ENCODE data around the gene DPY19L3.
A peak's percentile ranks its signal among the peaks of the same experiment; 100 is the strongest.
"Not testable (repeated sequence)": the region's sequence is repeated elsewhere in the genome, so short reads cannot be mapped to it uniquely, and the experiment has no call there.

The DPY19L3 gene

DNA sequence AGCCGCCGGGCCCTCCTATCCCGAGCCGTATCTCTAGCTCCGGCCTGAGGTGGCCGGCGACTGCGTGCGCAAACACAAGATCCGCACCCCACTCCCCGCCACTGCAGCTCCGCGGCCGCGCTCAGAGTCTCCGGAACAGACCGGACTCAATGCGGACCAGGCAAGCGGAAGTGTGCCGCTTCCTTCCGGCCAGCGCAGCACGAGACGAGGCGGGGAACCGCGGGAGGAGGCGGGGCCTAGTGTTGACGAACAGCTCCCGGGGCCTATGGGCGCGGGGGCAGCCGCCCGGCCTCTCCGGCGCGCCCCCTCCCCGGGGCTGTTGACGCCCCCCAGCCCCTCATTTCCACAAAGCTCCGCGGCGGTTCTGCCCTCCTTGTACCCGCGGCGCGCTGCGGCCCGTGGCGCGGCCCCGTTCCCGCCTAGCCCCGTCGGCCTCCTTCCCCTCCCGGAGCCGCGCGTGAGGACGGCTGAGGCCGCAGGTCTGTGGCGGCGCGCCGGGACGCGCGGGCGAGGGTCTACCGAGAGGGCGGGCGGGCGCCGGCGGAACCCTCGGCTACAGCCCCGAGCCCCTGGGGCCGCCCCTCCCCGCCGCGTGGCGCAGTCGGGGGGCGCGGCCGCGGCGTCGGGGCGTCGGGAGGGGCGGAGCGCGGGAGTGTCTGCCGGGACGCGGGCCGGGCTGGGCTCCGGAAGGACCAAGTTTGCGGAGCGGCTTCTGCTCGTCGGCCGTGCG is at the start of gene DPY19L3:
DPY19L3 (plus strand) TSS at position 340 of the 730 bp plus-strand sequence. CDS start 2,484 bp downstream, outside the sequence.
- DNase-seq (ENCODE audit: low spot score), result peak; percentile 91

DNA sequence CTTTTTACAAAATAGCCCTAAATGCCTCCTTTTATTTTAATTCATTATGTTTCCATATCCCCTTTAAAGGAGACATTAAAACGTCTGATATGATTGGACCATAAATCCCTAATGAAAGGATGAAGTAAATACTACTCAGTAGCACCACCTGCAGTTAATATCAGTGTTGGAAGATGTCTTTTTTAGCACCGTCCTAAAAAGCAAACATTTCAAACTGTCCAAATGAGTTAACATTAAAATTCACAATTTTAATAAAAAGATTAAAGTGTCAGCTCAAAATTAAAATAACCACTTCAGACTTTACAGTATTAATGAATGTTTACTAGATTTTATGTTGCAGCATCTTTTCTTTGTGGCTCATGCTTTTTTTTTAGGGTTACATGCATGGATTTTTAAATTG is 47.9 kb upstream of the DPY19L3 start:
- DNase-seq (ENCODE audit: low spot score), result peak; percentile 17

DNA sequence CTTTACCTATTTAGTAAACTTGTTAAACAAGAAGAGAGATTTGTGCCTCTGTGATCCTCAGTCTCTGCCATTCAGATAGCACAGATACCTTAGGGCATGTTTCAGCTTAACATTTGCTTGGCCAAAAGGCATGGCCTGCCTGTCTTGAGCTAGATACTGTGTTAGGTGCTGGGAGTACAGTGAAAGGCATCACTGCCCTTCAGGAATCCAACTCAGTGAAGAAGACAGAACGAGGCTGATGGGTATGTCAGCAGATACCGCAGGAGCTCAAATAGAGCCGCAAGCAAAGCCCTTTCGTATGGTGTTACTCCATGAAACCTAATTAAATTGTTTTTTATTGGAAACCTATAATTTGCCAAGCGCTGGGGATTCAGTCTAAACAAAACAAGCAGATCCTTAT is 47.2 kb upstream of the DPY19L3 start:
- no peak for DNase-seq (ENCODE audit: low spot score)

DNA sequence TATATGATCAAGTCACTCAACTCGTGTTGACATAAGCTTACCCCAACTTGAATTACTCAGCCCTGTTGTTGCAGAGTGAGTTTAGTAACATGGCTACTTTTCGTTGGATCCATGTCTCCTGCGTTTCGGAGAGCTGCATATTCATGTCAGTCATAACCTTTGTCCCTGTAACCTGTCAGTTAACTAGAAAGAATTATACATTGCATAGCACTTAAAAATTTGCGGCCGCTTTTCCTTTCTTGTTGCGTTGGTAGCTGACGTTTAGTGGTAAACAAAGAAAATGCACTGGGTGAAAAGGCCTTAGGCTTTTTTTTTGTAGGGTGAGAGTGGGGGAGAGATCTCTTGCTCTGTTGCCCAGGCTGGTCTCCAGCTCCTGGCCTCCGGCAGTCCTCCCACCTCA is 46.0 kb upstream of the DPY19L3 start:
- DNase-seq (ENCODE audit: low spot score), result no peak

GRCh38 chr19:32361574-32362317 is 43.8 kb upstream of the DPY19L3 start:
- DNase-seq (ENCODE audit: low spot score), result no peak

- no peak for DNase-seq (ENCODE audit: low spot score)
Observed at GRCh38 chr19:32362318-32362691, 43.3 kb upstream of the DPY19L3 start.

GRCh38 chr19:32363175-32363574 is 42.4 kb upstream of the DPY19L3 start:
- no peak for DNase-seq (ENCODE audit: low spot score)

GRCh38 chr19:32363632-32364031 is 41.9 kb upstream of the DPY19L3 start:
- DNase-seq (ENCODE audit: low spot score), result no peak

GRCh38 chr19:32364040-32364439 is 41.5 kb upstream of the DPY19L3 start:
- DNase-seq (ENCODE audit: low spot score), result no peak

DNA sequence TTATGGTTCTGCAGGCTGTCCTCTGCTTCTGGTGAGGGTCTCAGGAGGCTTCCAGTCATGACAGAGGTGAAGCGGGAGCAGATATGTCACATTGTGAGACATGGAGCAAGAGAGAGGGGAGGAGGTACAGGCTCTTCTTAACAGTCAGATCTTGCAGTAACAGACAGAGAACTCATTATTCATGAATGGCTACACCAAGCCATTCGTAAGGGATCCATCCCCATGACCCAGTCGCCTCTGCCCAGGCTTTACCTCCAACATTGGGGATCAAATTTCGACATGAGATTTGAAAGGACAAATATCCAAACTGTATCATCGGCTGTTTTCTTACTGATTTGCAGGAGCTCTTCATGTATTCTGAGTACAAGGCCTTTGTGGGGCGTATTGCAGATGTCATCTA is 38.5 kb upstream of the DPY19L3 start:
- DNase-seq (ENCODE audit: low spot score), result no peak

DNA sequence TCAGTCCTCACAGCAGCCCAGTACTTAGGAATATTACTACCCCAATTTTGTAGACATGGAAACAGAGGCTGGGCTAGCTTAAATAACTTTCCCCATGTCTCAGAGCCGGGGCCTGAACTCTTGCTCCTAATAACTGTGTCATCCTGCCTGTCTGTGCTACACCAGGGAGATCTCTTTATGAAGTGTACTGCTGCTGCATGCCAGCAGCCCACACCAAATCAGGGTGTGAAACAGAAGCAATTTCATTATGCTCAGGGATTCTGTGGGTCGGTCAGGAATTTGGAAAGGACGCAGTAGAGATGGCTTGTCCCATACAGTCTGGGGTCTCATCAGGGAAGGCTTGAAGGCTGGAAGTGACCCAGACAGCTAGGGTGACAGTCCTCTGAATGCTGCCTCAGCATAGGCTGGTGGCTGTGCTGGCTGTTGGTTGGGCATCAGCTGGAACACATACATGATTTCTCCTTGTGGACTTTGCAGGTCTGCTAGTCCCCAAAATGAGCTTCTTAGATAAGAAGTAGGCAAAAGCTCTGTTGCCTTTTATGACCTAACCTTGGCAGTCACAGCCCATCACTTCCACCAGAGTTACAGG is 37.5 kb upstream of the DPY19L3 start:
- no peak for DNase-seq (ENCODE audit: low spot score)

DNA sequence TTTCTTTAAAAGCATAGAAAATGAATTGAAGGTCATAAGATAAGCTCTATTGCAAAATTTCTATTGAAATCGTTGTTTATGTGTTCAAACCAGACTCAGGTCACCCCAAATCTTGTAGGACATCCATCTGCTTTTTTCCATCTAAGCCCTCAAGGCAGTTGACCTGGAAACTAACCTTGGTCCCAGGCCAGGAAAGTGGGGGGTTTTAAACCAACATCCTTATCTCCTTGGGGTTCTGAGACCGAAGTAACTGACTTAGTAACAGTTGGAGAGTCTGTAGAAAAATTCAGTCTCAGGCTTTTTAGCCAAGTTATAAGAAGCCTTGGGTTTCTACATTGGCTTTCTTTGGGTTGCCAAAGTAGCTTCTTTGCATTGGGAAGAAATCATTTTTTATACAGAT is 36.8 kb upstream of the DPY19L3 start:
- no peak for DNase-seq (ENCODE audit: low spot score)

DNA sequence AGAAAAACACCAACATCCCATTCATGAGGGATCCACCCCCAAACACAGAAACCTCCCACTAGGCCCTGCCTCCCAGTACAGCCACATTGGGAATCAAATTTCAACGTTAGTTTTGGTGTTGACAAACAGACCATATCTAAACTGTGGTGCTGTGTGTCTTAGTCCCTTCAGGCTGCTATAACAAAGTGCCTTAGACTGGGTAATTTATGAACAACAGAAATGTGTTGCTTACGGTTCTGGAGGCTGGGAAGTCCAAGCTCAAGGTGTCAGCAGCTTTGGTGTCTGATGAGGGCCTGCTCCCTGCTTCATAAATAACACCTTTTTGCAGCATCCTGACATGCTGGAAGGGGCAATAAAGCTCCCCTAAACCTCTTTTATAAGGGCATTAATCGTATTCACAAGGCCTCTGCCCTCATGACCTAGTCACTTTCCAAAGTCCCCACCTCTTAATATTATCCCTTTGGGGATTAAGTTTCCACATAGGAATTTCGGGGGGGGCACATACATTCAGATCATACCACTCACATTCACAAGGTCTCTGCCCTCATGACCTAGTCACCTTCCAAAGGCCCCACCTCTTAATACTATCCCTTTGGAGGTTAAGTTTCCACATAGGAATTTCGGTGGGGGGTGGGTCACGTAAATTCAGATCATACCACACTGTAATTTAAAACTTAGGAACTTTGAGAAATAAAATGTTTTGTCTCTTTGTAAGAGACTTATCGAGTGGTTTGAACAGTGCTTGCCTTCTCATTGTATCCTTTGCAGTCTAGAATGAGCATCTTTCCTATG is 32.6 kb upstream of the DPY19L3 start:
- no peak for DNase-seq (ENCODE audit: low spot score)

DNA sequence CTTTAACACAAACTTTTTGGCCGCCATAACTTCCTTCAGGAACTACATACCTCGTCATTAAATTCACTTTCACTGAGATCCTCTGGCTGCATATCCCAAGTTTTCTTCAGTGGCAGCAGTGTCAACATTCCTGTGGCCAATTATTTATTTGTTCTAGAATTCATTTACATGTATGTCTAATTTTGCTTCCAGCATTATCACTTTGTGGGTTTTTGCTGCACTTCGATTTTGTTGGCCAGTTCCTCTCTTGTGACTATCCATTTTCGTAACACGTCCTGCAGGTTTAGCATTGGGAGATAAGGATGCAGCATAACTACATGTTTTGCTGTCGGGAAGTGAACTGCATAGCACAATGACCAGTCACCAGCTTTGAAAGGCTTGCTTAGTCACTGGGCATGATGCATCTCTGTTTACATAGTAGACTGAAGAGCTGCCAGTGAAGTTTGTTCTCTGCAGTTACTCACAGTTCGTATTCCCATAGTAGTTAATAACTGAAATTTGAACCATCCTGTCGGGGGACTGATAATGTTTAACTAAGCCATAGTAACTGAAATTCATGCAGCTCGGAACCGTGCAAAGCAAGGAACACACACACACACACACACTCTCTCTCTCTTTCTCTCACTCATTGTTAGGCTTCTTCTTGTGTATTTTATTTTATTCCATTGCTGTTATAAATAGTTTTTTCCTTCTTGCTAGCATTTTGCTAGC is 31.8 kb upstream of the DPY19L3 start:
- DNase-seq (ENCODE audit: low spot score), result peak; percentile 98

DNA sequence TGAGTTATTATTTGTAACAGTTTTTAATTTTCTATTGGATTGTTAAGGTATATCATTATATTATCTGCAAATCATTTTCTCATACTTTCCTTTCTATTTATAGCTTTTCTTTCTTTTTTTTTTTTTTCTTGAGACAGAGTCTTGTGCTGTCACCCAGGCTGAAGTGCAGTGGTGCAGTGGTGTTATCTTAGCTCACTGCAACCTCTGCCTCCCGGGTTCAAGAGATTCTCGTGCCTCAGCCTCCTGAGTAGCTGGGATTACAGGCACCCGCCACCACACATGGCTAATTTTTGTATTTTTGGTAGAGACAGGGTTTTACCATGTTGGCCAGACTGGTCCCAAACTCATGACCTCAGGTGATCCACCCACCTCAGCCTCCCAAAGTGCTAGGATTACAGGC is 31.2 kb upstream of the DPY19L3 start:
- not testable (repeated sequence) for DNase-seq (ENCODE audit: low spot score)

- DNase-seq (ENCODE audit: low spot score), result not testable (repeated sequence)
Observed at GRCh38 chr19:32377088-32377487, 28.5 kb upstream of the DPY19L3 start.

GRCh38 chr19:32380269-32380668 is 25.3 kb upstream of the DPY19L3 start:
- no peak for DNase-seq (ENCODE audit: low spot score)

GRCh38 chr19:32387701-32388392 is 17.7 kb upstream of the DPY19L3 start:
- DNase-seq (ENCODE audit: low spot score), result no peak

GRCh38 chr19:32388393-32388855 is 17.1 kb upstream of the DPY19L3 start:
- DNase-seq (ENCODE audit: low spot score), result no peak

DNA sequence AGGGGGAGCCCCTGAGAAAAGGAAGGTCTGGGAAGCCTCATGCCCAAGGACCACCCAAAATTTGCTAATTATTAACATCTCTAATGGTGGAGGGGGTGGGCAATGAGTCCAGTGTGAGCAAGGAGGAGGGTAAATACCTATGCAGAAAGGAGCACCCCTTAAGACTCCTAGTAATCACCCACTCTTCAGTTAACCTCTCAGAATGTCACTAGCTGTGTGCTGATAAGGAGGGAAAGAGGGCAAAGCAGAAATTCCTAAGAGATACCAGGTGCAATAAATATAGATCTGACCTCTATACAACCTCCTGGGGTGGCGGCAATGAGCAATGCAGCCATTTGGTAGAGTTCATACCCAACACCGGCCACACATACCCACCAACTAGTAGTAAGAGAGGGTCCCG is 12.7 kb upstream of the DPY19L3 start:
- no peak for DNase-seq (ENCODE audit: low spot score)

GRCh38 chr19:32396046-32396652 is 9.4 kb upstream of the DPY19L3 start:
- no peak for DNase-seq (ENCODE audit: low spot score)

Data from kidney capillary endothelial cell (primary cell).